ENCODE measurements around the gene DCAF12.

- TF ChIP-seq CTCF (IDR thresholded peaks at IDR 0.05) (no peak), POLR2A (IDR thresholded peaks at IDR 0.05) (no peak), POLR2AphosphoS5 (IDR thresholded peaks at IDR 0.05) (no peak)
Measured at GRCh38 chr9:34085581-34086500, 40.7 kb downstream of the DCAF12 start.
